Measurements from ENCODE around the gene MESP1. TPM values are rescaled to one million over a fixed set of nuclear protein-coding genes. Genes with fewer than 3 reads are reported as not detected.

MESP1 gene
- total RNA-seq, 3 donors from 2014 or later: 2.7 to 3.1 (median 3.1) TPM

GRCh38 chr15:89756897-89757296, 5.8 kb upstream of the MESP1 start:
- Mint-ChIP-seq H3K36me3 (ENCODE audit: insufficient read depth) (no peaks in the 10 kb centered on the region), H3K9me3 (no peaks in the 10 kb centered on the region), H3K27me3 (ENCODE audit: low read depth) (peaks cover 27% of the 10 kb centered on the region), H3K4me3 (no peak overlapping the region), H3K4me1 (ENCODE audit: low read depth) (no peaks in the 10 kb centered on the region)
- DNase-seq: no peak
- no peak for ATAC-seq

GRCh38 chr15:89755701-89756100, 4.7 kb upstream of the MESP1 start:
- H3K9me3 Mint-ChIP-seq: no peaks in the 10 kb centered on the region
- H3K27me3 Mint-ChIP-seq (ENCODE audit: low read depth): peaks cover 25% of the 10 kb centered on the region
- ATAC-seq (no peak), DNase-seq (no peak)
- no peaks in the 10 kb centered on the region for H3K4me1 Mint-ChIP-seq (ENCODE audit: low read depth)
- H3K36me3 Mint-ChIP-seq (ENCODE audit: insufficient read depth): no peaks in the 10 kb centered on the region
- no peak overlapping the region for H3K4me3 Mint-ChIP-seq

- no peaks in the 10 kb centered on the region for H3K9me3 Mint-ChIP-seq
- H3K36me3 Mint-ChIP-seq (ENCODE audit: insufficient read depth): no peaks in the 10 kb centered on the region
- no peak overlapping the region for H3K4me3 Mint-ChIP-seq
- ATAC-seq (no peak), DNase-seq (no peak)
- H3K27me3 Mint-ChIP-seq (ENCODE audit: low read depth): peaks cover 20% of the 10 kb centered on the region
- peaks cover 4% of the 10 kb centered on the region for H3K4me1 Mint-ChIP-seq (ENCODE audit: low read depth)
Measured at GRCh38 chr15:89754361-89755154, 3.5 kb upstream of the MESP1 start.

GRCh38 chr15:89753855-89754254, 2.8 kb upstream of the MESP1 start:
- Mint-ChIP-seq H3K9me3 (no peaks in the 10 kb centered on the region), H3K36me3 (ENCODE audit: insufficient read depth) (no peaks in the 10 kb centered on the region), H3K27me3 (ENCODE audit: low read depth) (peaks cover 17% of the 10 kb centered on the region), H3K4me1 (ENCODE audit: low read depth) (peaks cover 6% of the 10 kb centered on the region), H3K4me3 (no peak overlapping the region)
- DNase-seq: no peak
- ATAC-seq: no peak

GRCh38 chr15:89751748-89752147, 699 bp upstream of the MESP1 start:
- Mint-ChIP-seq H3K4me3 (no peak overlapping the region), H3K4me1 (ENCODE audit: low read depth) (peaks cover 6% of the 10 kb centered on the region), H3K36me3 (ENCODE audit: insufficient read depth) (no peaks in the 10 kb centered on the region), H3K27me3 (ENCODE audit: low read depth) (peaks cover 17% of the 10 kb centered on the region), H3K9me3 (no peaks in the 10 kb centered on the region)
- DNase-seq (no peak), ATAC-seq (no peak)

- peak; percentile 4 to 12 for ATAC-seq
- no peaks in the 10 kb centered on the region for H3K9me3 Mint-ChIP-seq
- H3K36me3 Mint-ChIP-seq (ENCODE audit: insufficient read depth): no peaks in the 10 kb centered on the region
- peaks cover 6% of the 10 kb centered on the region for H3K4me1 Mint-ChIP-seq (ENCODE audit: low read depth)
- peaks cover 6% of the 10 kb centered on the region for H3K27me3 Mint-ChIP-seq (ENCODE audit: low read depth)
- DNase-seq: no peak
- peak overlapping the region; percentile 75 for H3K4me3 Mint-ChIP-seq
Measured at GRCh38 chr15:89749951-89750559, 994 bp downstream of the MESP1 start.

- Mint-ChIP-seq H3K4me1 (ENCODE audit: low read depth) (peaks cover 6% of the 10 kb centered on the region), H3K36me3 (ENCODE audit: insufficient read depth) (no peaks in the 10 kb centered on the region), H3K9me3 (no peaks in the 10 kb centered on the region), H3K27me3 (ENCODE audit: low read depth) (peaks cover 6% of the 10 kb centered on the region), H3K4me3 (peak overlapping the region; percentile 75)
- no peak for DNase-seq
- no peak for ATAC-seq
Measured at GRCh38 chr15:89749526-89749925, 1.5 kb downstream of the MESP1 start.

- peak overlapping the region; percentile 16 for H3K4me3 Mint-ChIP-seq
- H3K36me3 Mint-ChIP-seq (ENCODE audit: insufficient read depth): no peaks in the 10 kb centered on the region
- no peak for DNase-seq
- H3K4me1 Mint-ChIP-seq (ENCODE audit: low read depth): peaks cover 6% of the 10 kb centered on the region
- ATAC-seq: no peak
- H3K9me3 Mint-ChIP-seq: no peaks in the 10 kb centered on the region
- H3K27me3 Mint-ChIP-seq (ENCODE audit: low read depth): peaks cover 6% of the 10 kb centered on the region
Measured at GRCh38 chr15:89749054-89749453, 2.0 kb downstream of the MESP1 start.

GRCh38 chr15:89747708-89748682, 3.1 kb downstream of the MESP1 start:
- Mint-ChIP-seq H3K36me3 (ENCODE audit: insufficient read depth) (no peaks in the 10 kb centered on the region), H3K4me1 (ENCODE audit: low read depth) (peaks cover 6% of the 10 kb centered on the region), H3K4me3 (peak overlapping the region; percentile 3)

GRCh38 chr15:89746386-89746780, 4.7 kb downstream of the MESP1 start:
- peaks cover 6% of the 10 kb centered on the region for H3K4me1 Mint-ChIP-seq (ENCODE audit: low read depth)
- no peaks in the 10 kb centered on the region for H3K27me3 Mint-ChIP-seq (ENCODE audit: low read depth)
- H3K9me3 Mint-ChIP-seq: no peaks in the 10 kb centered on the region
- no peak overlapping the region for H3K4me3 Mint-ChIP-seq
- DNase-seq (no peak), ATAC-seq (no peak)
- H3K36me3 Mint-ChIP-seq (ENCODE audit: insufficient read depth): no peaks in the 10 kb centered on the region

More at GRCh38 chr15:89747708-89748682, 3.1 kb downstream of the MESP1 start:
- no peak for ATAC-seq
- Mint-ChIP-seq H3K9me3 (no peaks in the 10 kb centered on the region), H3K27me3 (ENCODE audit: low read depth) (peaks cover 4% of the 10 kb centered on the region)
- no peak for DNase-seq

- ATAC-seq (no peak), DNase-seq (no peak)
- peaks cover 6% of the 10 kb centered on the region for H3K4me1 Mint-ChIP-seq (ENCODE audit: low read depth)
- no peaks in the 10 kb centered on the region for H3K9me3 Mint-ChIP-seq
- H3K4me3 Mint-ChIP-seq: no peak overlapping the region
- no peaks in the 10 kb centered on the region for H3K27me3 Mint-ChIP-seq (ENCODE audit: low read depth)
- H3K36me3 Mint-ChIP-seq (ENCODE audit: insufficient read depth): no peaks in the 10 kb centered on the region
Measured at GRCh38 chr15:89745768-89746167, 5.3 kb downstream of the MESP1 start.

- no peaks in the 10 kb centered on the region for H3K9me3 Mint-ChIP-seq
- no peaks in the 10 kb centered on the region for H3K27me3 Mint-ChIP-seq (ENCODE audit: low read depth)
- H3K4me3 Mint-ChIP-seq: no peak overlapping the region
- peaks cover 6% of the 10 kb centered on the region for H3K4me1 Mint-ChIP-seq (ENCODE audit: low read depth)
- no peak for ATAC-seq
- H3K36me3 Mint-ChIP-seq (ENCODE audit: insufficient read depth): no peaks in the 10 kb centered on the region
- no peak for DNase-seq
Measured at GRCh38 chr15:89745131-89745530, 5.9 kb downstream of the MESP1 start.

GRCh38 chr15:89743594-89743993, 7.5 kb downstream of the MESP1 start:
- ATAC-seq (no peak), DNase-seq (no peak)
- no peaks in the 10 kb centered on the region for H3K4me1 Mint-ChIP-seq (ENCODE audit: low read depth)
- H3K27me3 Mint-ChIP-seq (ENCODE audit: low read depth): no peaks in the 10 kb centered on the region
- no peaks in the 10 kb centered on the region for H3K9me3 Mint-ChIP-seq
- no peaks in the 10 kb centered on the region for H3K36me3 Mint-ChIP-seq (ENCODE audit: insufficient read depth)
- no peak overlapping the region for H3K4me3 Mint-ChIP-seq

- no peaks in the 10 kb centered on the region for H3K27me3 Mint-ChIP-seq (ENCODE audit: low read depth)
- H3K4me3 Mint-ChIP-seq: no peak overlapping the region
- DNase-seq: no peak
- no peaks in the 10 kb centered on the region for H3K4me1 Mint-ChIP-seq (ENCODE audit: low read depth)
- ATAC-seq: no peak
- no peaks in the 10 kb centered on the region for H3K36me3 Mint-ChIP-seq (ENCODE audit: insufficient read depth)
- no peaks in the 10 kb centered on the region for H3K9me3 Mint-ChIP-seq
Measured at GRCh38 chr15:89743011-89743410, 8.0 kb downstream of the MESP1 start.
